Endothelial cell of hepatic sinusoid (primary cell): ENCODE measurements around the gene NQO2.
"Not testable (repeated sequence)": the region's sequence is repeated elsewhere in the genome, so short reads cannot be mapped to it uniquely, and the experiment has no call there.

Experiments used
- in situ Hi-C: cut with HindIII; loops from 2 replicates; pipeline ENCODE4 v1.10.0; 2017; ENCODE audit warnings: low sequenced_read_pairs

The NQO2 gene

DNA sequence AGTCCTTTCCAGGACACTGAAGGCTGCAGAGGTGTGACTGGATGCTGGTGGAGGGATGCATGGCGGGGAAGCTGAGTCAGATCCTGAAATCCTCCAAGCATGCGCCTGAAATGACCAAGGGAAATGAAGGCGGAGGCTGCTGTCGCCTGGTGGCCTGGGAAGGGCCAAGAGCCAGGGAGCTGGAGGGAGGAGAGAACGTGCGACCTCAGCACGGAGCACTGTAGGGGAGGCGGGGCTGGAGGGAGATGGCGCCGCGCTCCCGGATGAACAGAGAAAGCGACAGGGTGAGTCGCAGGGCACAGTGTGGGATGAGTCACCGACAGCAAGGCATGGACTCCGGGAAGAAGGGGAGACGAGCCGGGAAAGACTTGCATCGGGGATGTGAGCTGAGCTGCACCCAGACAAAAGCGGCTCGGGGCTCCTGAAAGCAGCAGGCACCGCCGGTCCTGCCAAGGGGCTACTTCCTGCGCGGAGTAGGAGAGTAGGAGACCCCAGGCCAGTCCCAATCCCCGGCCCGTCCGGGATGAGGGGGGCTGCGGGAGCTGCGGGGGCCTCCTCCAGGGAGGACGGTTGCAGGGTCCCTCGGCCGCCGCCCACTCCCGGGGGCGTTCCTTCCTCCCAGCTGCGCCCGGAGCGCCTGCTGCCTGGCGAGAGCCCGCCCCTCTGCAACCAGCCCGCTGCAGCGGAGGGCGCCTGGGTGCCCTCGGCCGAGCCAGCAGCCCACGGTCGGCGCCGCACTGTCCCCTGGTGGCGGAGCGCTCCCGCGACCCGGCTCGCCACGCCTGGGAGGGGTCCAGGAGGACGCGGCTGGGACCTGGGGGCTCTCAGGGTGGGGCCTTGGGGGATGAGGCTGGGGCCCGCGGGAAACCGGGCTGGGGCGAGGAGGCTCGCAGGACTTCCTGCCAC is 11.0 kb upstream of the NQO2 start:
- in situ Hi-C loops = loop anchor here (5.0 kb wide), 1 partner anchor 36 kb away; no protein-coding TSS in a partner anchor

DNA sequence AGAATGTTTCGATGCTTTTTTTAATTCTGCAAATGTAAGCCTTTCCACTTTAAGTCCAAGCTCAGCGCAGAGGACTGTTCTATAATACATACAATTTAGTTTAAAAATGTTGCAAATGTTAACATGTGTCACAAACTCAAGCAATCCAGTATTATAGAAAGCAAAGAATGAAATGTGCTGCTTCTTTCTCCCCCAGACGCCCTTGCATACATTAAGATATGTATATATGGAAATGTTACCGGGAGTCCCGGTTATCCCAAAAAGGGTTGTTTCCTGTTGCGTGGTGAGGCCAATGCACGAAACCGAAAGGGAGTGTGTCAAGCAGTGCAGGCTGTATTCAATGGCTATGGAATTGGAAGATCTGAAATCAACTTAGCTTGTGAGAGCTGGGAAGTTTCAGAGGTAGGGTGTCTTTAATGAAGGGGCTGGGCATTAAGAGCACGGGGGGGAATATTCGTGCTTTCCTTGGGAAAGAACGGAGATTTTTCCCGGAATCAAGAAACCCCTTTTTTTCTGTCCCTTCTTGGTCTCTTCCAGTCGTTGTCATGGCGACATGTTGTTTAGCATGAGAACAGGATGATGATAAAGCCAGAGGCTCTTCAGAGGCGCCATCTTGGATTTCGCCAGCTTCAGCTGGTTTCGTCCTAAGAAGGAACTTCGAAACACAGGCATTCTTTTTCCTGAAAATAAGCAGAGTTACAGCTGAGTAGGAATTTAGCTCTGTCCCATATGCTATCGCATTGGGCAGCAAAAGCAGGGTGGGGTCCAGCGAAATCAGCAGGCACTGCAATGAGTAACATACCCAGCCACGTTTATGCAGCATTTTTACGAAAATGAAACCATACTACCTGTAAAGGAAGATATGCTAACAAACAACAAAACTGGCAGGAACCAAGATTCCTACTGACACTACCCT is 10.1 kb upstream of the NQO2 start:
- in situ Hi-C loops = loop anchor here (5.0 kb wide), 1 partner anchor 37 kb away; no protein-coding TSS in a partner anchor

DNA sequence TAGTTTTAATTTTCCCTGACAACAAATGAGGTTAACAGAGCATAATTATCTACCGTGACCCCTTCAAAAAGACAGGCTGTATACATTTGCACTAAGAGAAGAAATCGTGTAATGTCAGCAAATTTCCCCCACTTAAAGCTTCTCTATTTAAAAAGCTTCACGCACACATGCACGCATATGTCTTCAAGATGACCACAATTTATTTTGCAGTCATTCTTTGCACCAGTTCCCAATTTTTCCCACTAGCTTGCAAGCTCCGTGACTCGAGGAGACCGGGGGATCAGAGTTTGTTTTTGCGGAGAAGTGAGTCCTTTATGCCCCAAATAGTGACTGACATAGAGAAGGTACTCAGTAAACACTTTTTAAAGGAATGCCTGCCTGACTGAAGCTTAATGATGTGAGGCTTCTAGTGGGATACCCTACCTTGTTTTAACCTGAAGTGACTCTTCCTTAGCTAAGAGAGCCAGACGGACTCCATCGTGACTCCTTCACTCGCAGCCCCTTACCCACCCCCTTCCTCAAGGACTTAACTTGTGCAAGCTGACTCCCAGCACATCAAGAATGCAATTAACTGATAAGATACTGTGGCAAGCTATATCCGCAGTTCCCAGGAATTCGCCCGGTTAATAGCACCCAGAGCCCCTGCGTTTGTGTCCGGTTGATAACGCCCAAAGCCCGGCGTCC is 9.3 kb upstream of the NQO2 start:
- in situ Hi-C loops = no loop called here

DNA sequence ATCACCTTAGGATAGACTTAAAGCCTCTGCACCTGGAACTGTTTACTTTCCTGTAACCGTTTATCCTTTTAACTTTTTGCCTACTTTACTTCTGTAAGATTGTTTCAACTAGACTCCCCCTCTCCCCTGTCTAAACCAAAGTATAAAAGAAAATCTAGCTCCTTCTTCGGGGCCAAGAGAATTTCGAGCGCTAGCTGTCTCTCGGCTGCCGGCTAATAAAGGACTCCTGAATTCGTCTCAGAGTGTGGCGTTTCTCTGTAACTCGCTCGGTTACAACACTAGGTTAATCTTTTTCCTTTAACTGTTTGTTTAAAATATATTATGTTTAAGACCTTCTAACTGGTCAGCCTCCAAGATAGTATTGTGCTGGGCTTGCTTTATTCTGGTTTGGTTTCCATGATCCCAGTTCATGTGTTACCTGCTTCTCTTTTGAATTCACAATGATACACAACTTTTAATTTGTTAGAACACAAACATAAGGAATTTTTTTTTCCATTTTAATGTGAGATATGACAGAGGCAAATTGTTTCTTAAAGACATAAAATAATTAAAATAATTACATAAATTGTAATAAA is 8.7 kb upstream of the NQO2 start:
- in situ Hi-C loops = no loop called here

DNA sequence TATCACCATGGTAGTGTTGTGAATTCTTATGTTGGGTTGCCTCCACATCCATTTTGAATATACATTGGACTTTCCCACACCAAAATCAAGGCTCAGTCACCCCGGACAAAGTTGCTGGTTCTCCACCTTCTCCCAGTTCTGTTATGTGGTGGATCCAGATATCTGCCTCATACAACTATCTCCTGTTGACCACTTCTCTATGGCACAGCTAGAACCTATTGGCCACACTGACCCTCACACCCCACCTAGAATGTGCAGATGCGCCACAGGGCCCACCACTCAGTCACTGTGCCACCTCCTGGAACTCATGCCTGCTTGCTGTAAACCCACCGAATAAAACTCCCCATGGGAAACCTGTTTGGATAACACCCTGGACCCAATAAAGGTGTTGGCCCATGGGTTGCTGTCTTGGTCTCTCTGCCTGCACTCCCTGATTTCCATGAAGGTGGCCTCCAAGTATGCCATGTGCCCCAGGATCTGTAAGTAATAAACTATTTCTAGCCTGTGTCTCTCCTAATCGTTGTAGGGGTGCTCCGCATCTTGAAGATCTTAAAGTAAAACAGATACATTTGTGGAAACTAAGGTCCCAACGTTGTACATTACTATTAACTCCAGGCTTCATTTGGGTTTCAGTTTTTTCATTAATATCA is 7.2 kb upstream of the NQO2 start:
- in situ Hi-C loops = no loop called here

DNA sequence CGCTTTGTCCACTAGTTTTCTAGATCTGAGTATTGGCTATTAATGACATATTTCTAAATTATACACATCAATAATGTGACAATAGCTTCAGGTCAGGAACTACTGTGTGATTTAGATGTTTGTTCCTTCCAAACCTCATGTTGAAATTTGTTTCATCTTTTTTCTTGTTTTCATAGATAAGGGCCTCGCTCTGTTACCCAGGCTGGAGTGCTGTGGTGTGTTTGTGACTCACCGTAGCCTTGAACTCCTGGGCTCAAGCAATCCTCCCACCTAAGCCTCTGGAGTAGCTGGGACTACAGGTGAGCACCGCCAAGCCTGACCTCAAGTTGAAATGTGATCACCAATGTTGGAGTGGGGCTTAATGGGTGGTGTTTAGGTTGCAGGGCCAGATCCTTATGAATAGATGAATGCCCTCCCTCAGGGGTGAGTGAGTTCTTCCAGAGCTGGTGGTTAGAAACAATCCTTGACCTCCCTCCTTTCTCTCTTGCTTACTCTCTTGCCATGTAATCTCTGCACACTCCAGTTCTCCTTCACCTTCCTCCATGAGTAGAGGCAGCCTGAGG is 5.9 kb upstream of the NQO2 start:
- in situ Hi-C loops = no loop called here

DNA sequence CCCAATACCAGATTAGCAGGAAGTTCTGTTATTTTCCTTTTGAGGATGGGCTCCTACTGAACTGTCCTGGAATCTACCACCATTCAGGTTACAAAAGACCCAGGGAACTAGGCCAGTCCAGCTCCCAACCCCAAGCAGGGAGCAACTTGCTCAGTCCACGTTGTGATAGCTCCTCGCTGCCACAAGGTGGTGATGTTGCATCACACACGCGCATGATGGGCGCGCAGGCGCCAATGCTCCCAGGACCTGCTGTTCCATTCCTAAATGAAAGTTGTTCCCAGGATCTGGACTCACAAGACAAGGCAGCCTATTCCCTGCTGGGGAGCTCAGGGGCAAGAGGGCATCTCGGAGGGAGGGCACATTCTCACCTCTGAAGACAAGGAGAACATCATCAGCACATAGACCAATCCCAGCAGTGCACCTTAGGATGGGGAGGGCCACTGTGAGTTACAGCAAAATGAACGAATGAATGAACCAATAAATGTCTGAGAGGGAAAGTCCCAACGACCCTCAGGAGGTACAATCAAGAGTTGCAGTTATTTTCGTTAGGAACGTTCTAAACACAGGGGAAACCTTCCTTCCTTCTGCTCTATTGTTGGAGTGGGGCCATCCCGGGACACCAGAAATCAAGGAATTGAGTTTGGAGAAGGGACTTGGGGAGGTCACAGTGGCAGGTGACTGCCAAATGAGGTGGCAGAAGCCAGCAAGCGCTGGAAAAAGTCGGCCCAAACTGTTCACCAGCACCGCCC is 1.3 kb upstream of the NQO2 start:
- in situ Hi-C loops = loop anchor here (5.0 kb wide), 1 partner anchor 69 kb away; the partner anchor contains the start of gene RIPK1

DNA sequence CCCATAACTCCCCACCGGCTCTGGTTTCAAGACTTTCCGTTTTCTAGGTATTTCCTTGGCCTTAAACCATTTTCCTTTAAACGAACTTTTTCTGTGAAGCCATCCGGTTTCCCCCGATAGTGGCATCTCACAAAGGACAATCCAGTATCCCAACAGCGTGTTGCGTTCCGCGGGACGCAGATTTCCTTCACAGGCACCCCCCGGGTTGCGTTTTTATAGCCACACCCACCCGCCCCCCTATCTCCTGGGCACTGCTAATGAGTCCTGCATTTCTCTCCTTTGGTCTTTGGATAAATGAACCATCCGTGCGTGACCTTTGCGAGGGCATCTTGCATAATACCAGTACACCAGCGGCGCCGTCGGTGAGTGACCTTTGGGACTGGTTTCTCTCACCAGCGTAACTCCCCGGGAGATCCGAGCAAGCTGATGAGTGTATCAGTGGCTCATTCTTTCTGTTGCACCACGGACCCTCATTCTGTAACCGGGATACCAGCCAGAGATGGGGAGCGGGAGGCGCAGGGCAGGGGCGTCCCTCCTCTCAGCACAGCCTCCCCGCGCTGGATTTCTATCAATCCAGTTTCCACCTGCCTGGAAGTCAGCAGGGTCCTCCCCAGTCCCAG is 586 bp upstream of the NQO2 start:
- in situ Hi-C loops = loop anchor here (5.0 kb wide), 1 partner anchor 68 kb away; the partner anchor contains the start of gene RIPK1

DNA sequence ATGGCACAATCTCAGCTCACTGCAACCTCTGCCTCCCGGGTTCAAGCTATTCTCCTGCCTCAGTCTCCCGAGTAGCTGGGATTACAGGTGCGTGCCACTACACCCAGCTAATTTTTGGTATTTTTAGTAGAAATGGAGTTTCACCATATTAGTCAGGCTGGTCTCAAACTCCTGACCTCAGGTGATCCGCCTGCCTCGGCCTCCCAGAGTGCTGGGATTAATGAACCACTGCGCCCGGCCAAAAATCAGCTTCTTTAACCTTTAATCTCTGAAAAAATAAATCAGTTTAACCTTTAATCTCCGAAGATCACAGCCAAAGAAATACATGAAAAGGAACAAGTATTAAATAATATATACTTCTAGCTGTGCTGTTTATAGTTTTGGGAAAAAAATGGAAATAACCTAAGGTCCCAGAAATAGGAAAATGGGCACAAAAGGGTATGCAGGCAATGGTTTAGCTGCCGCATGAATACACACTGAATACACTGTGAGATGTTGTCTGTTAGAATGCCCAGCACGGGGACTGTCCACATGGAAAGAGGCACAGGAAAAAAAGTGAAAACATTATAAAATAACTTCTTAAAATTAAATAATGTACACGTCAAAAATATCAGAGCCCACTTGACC is 1.6 kb downstream of the NQO2 start:
- in situ Hi-C loops = no loop called here

DNA sequence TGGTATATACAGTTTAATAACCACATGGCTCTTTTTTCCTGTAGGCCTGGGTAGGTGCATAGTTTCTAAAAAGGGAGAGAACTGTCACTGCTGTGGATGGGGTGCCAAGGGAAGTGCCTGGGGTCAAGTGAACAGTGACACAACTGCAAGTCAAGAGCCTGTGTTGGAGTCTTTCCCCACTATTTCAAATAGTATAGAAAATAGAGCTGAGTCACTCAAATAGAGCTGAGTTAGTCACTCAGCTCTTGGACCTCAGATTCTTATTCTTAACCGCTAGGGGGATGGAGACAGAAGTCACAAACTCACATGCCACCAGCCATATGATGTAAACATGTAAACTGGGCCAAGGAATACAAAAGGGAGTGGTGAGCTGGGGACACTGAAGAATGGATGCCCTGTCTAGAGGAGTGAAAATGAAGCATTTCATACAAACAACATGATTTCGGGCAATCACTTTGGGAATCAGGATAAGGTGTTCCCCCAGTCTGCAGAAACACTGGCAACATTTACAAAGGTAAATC is 2.1 kb downstream of the NQO2 start:
- in situ Hi-C loops = no loop called here

DNA sequence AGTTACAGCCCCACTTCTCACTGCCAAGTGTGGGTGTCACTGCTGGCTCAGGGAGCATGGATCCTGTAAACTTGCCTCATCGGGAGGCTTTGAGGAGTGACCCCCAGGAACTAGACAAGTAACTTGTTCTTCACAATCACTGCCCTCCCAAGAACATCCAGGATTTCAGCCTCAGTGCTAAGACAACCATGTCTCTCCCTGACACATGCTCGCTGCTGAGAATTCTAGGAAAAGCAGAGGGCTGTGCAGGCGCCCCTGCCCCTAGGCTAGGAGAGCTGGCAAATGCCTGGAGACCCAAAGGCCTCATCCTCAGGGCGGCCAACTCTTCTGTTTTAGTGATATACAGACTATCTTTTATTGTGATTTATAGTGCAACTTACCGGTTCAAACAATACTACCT is 3.5 kb downstream of the NQO2 start:
- in situ Hi-C loops = not testable (repeated sequence)

DNA sequence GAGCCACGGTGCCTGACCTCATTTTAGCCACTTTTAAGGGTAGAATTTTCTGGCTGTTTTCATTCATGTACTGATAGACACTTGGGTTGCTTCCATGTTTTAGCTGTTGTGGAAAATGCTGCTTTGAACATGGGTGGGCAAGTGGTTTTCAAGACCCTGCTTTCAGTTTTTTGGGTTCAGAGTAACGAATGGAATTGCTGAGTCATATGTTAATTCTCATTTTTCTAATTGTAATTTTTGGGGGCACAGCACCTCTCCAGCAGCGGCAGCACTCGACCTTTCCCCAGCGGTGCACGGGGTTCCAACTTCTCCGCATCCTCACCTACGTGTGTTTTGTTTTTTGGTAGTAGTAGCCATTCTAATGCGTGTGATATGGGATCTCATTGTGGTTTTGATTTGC is 5.4 kb downstream of the NQO2 start:
- in situ Hi-C loops = no loop called here

DNA sequence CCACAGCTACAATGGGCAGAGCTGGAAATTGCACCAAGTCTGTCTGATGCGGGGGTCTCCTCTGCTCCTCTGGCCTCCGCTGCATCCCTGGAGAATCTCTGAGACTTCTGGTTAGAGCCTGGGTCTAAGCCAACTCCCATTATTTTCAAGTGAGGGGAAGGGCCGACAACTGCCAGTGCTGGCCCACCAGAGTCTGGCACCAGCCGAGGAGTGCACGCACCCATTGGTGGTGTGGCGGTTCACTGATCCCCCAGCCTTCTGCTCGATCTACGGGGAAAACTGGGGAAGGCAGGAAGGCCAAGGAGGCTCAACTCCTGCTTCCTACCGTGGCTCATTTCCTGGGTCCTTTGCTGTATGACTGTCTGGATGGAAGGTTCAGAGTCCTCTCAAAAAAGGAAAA is 6.2 kb downstream of the NQO2 start:
- in situ Hi-C loops = no loop called here

DNA sequence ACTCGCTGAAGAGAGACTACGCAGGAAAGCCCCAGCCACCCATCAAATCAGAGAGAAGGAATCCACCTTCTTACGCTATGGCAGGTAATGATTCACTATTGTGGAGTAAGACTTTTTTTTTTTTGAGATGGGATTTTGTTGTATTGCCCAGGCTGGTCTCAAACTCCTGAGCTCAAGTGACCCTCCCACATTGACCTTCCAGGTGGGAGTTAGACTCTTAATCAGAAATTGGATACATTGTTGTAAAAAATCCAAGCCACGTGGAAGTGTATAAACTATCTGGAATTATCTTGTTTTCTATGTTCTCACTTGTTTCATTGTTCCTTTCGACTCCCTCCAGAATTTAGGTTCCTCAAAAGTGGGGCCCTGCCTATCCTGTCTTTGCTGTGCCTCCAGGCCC is 6.8 kb downstream of the NQO2 start:
- in situ Hi-C loops = no loop called here

DNA sequence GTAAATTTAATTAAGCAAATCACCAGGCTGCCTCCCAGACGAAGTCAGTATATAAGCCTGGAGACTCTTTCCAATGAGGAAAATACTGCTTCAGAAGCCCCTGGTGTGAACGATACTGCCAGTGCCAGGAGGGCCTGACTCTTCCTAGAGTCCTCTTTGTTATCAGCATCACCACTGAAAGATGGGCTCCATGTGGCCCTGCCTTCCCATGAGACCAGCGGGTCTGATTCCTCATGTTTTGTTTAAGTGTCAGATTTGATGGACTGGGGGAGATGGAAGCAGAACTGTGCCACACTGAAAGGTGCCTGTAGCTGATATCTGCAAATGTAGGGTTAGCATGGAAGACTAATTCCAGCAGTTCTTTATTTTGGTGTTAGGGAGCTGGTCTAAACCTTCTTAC is 7.9 kb downstream of the NQO2 start:
- in situ Hi-C loops = no loop called here

DNA sequence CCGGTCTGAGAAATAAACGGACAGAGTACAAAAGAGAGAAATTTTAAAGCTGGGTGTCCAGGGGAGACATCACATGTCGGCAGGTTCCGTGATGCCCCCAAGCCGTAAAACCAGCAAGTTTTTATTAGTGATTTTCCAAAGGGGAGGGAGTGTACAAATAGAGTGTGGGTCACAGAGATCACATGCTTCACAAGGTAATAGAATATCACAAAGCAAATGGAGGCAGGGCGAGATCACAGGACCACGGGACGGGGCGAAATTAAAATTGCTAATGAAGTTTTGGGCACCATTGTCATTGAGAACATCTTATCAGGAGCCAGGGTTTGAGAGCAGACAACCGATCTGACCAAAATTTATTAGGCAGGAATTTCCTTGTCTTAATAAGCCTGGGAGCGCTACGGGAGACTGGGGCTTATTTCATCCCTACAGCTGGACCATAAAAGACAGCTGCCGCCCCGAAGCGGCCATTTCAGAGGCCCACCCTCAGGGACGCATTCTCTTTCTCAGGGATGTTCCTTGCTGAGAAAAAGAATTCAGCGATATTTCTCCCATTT is 9.1 kb downstream of the NQO2 start:
- in situ Hi-C loops = not testable (repeated sequence)

DNA sequence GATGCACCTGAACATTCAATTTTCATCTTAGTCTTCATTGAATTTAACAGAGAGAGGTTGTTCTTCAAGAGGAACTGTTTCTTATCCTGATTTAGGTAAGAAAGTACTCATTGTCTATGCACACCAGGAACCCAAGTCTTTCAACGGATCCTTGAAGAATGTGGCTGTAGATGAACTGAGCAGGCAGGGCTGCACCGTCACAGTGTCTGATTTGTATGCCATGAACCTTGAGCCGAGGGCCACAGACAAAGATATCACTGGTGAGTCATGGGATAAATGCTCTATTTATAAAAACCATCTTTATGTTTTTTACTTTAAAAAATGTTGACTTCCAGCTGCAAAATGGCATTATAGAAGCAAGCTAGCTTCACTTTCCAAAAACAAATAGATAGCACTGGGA is 10.2 kb downstream of the NQO2 start:
- in situ Hi-C loops = loop anchor here (5.0 kb wide), 1 partner anchor 97 kb away; no protein-coding TSS in a partner anchor

DNA sequence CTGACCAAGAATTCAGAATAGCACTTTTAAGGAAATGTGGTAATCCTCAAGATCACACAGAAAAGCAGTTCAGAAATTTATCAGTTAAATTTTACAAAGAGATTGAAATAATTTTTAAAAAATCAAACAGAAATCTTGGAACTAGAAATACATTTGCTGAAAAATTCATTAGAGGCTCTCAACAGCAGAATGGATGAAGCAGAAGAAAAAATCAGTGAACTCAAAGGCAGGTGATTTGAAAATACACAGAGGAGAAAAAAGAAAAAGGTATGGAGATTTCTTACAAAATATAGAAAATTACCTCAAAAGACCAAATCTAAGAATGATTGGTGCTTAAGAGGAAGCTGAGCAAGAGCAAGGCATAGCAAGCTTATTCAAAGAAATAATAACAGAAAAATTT is 11.5 kb downstream of the NQO2 start:
- in situ Hi-C loops = loop anchor here (5.0 kb wide), 1 partner anchor 96 kb away; no protein-coding TSS in a partner anchor
